CD14-positive monocyte (primary cell): Measurements from ENCODE around the gene MYL2. TPM values are rescaled to one million over a fixed set of nuclear protein-coding genes. Genes with fewer than 3 reads are reported as not detected.

Experiments used
- DNase-seq, 3 donors: peaks; one replicate each; pipeline ENCODE4 v3.0.0-alpha.2; 2011 to 2022
- H2AFZ ChIP-seq: 2 replicates; pipeline ENCODE4 v1.6.0; 2012; ENCODE audit warnings: mild to moderate bottlenecking, low read depth, low read length, inconsistent platforms; ENCODE audit not compliant: insufficient read depth, poor library complexity, severe bottlenecking
- H3K27ac ChIP-seq, 2 donors: 1 replicate in 1 of 2; 2 replicates in 1 of 2; pipeline ENCODE4 v1.5.1; 2012 to 2013; ENCODE audit warnings: low read length in 2 of 2, control low read depth in 1 of 2, inconsistent platforms in 1 of 2, low read depth in 1 of 2, mild to moderate bottlenecking in 1 of 2
- H3K27me3 ChIP-seq, 2 donors: one replicate each; pipeline versions ENCODE4 v1.6.0 to v1.6.1; 2011 to 2013; ENCODE audit warnings: low read length in 2 of 2; ENCODE audit not compliant: control insufficient read depth in 2 of 2, insufficient read depth in 2 of 2
- H3K36me3 ChIP-seq, 2 donors: replicated peaks in 1 of 2; 1 replicate in 1 of 2; 2 replicates in 1 of 2; pipeline versions ENCODE4 v1.5.1 to v1.6.1; 2012 to 2013; ENCODE audit warnings: low read length in 2 of 2, control low read depth in 1 of 2, inconsistent platforms in 1 of 2, mild to moderate bottlenecking in 1 of 2; ENCODE audit not compliant: insufficient read depth in 2 of 2, control insufficient read depth in 1 of 2
- H3K4me1 ChIP-seq, 2 donors: 1 replicate in 1 of 2; 2 replicates in 1 of 2; pipeline versions ENCODE4 v1.5.1 to v1.6.1; 2012 to 2013; ENCODE audit warnings: low read length in 2 of 2, control low read depth in 1 of 2, inconsistent platforms in 1 of 2, mild to moderate bottlenecking in 1 of 2, moderate library complexity in 1 of 2; ENCODE audit not compliant: insufficient read depth in 2 of 2, control insufficient read depth in 1 of 2
- H3K4me2 ChIP-seq: replicated peaks from 2 replicates; pipeline ENCODE3; 2012; ENCODE audit warnings: low read length, moderate library complexity, mild to moderate bottlenecking; ENCODE audit not compliant: poor library complexity, severe bottlenecking; ENCODE audit errors: extremely low read depth
- H3K4me3 ChIP-seq, 3 experiments: fragments of 200-600 bp in 1 of 3; sonication (generic) in 1 of 3; replicated peaks in 1 of 3; 1 replicate in 2 of 3; 2 replicates in 1 of 3; pipeline ENCODE4 v1.5.1; 2011 to 2013; ENCODE audit warnings: low read length in 3 of 3, mild to moderate bottlenecking in 3 of 3, control low read depth in 2 of 3, low read depth in 2 of 3, inconsistent platforms in 1 of 3, moderate library complexity in 1 of 3
- H3K79me2 ChIP-seq: 2 replicates; pipeline ENCODE4 v1.6.0; 2012; ENCODE audit warnings: mild to moderate bottlenecking, control low read depth, inconsistent platforms, low read length, moderate library complexity; ENCODE audit not compliant: insufficient read depth
- H3K9ac ChIP-seq: 2 replicates; pipeline ENCODE4 v1.6.0; 2017; ENCODE audit warnings: low read length, mild to moderate bottlenecking; ENCODE audit not compliant: insufficient read depth, poor library complexity, severe bottlenecking
- H3K9me3 ChIP-seq, 2 donors: replicated peaks in 1 of 2; 1 replicate in 1 of 2; 2 replicates in 1 of 2; pipeline versions ENCODE4 v1.5.1 to v1.6.1; 2012 to 2013; ENCODE audit warnings: low read length in 2 of 2, control low read depth in 1 of 2; ENCODE audit not compliant: control insufficient read depth in 1 of 2, insufficient read depth in 1 of 2
- H4K20me1 ChIP-seq: 2 replicates; pipeline ENCODE4 v1.6.0; 2012; ENCODE audit warnings: mild to moderate bottlenecking, low read length, control low read depth, moderate library complexity; ENCODE audit not compliant: insufficient read depth
- H3K27ac Mint-ChIP-seq, 7 donors: one replicate each; pipeline ENCODE4 v1.8.0; 2020; ENCODE audit warnings: mild to moderate bottlenecking in 7 of 7, mixed read lengths in 7 of 7, moderate library complexity in 6 of 7, inconsistent platforms in 2 of 7
- H3K27me3 Mint-ChIP-seq, 3 donors: one replicate each; pipeline ENCODE4 v1.8.0; 2021 to 2022; ENCODE audit warnings: low read depth in 3 of 3, mild to moderate bottlenecking in 3 of 3, mixed read lengths in 3 of 3, moderate library complexity in 3 of 3, inconsistent platforms in 1 of 3
- H3K36me3 Mint-ChIP-seq, 2 donors: one replicate each; pipeline ENCODE4 v1.8.0; 2020; ENCODE audit warnings: mixed read lengths in 2 of 2, inconsistent platforms in 1 of 2, mild to moderate bottlenecking in 1 of 2
- H3K4me1 Mint-ChIP-seq: one replicate; pipeline ENCODE4 v1.8.0; 2020; ENCODE audit warnings: mild to moderate bottlenecking, mixed read lengths
- H3K4me3 Mint-ChIP-seq, 2 donors: one replicate each; pipeline ENCODE4 v1.8.0; 2020; ENCODE audit warnings: mild to moderate bottlenecking in 2 of 2, mixed read lengths in 2 of 2, moderate library complexity in 1 of 2
- H3K9me3 Mint-ChIP-seq, 7 donors: one replicate each; pipeline ENCODE4 v1.8.0; 2020 to 2022; ENCODE audit warnings: mixed read lengths in 7 of 7, mild to moderate bottlenecking in 6 of 7, moderate library complexity in 6 of 7, inconsistent platforms in 2 of 7
- WGBS: methylation state at CpG from one replicate; pipeline ENCODE4 v1.1.5; 2013; ENCODE audit warnings: missing lambda C conversion rate; ENCODE audit not compliant: insufficient coverage; 5-methylcytosine and 5-hydroxymethylcytosine counted together
- intact Hi-C, 2 donors: fragments of 100-400 bp; cut with micrococcal nuclease; formaldehyde crosslinking; loops; one replicate each; pipeline versions ENCODE4 v1.15.0 to v1.15.1; 2023
- polyA plus RNA-seq, 3 donors: library from polyadenylated mRNA; depleted of rRNA in 1 of 3; unstranded in 2 of 3; stranded (reverse) in 1 of 3; fragments of 300-500 nt in 2 of 3; fragments of >200 nt in 1 of 3; fragmentation: Illumina TruSeq in 2 of 3; gene quantifications; 1 replicate in 2 of 3; 2 replicates in 1 of 3; pipeline ENCODE4 v1.2.3, GENCODE V29; 2012 to 2021
- TF ChIP-seq, protein P1 (sequence below): fragments of 200-600 bp; IDR thresholded peaks from one replicate; pipeline ENCODE4 v1.8.0; 2022; ENCODE audit warnings: antibody characterized with exemption, mild to moderate bottlenecking

Gene MYL2
- polyA plus RNA-seq, 3 donors, result not detected

DNA sequence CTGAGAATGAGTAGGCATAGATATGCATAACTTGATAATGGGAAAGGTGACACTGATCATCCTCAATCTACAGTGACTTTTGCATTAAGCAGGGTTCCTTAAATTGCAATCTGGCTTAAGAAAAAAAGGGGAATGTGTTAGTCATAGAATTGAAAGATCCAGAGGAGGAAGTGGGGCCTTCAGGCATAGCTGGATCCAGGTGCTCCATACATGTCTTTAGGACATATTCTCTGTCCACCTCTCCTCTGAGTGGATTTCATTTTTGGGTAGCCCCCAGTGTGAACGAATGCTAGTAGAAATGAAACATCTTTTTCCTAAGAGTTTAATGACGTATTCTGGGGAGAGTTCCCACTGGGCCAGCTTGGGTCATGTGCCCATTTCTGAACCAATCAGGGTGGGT, 46.0 kb downstream of the MYL2 start:
- H3K27ac Mint-ChIP-seq, result no peak overlapping the region
- no peak overlapping the region for H3K4me3 ChIP-seq
- H3K4me1 ChIP-seq, result peaks cover 4 to 10% of the 10 kb centered on the region in 2 donors
- DNase-seq, result no peak
- no peaks in the 10 kb centered on the region for H3K36me3 ChIP-seq
- intact Hi-C loops, result no loop called here
- no peak overlapping the region for H3K27ac ChIP-seq
- H3K4me3 Mint-ChIP-seq, result no peak overlapping the region
- no peaks in the 10 kb centered on the region for H3K27me3 ChIP-seq
- peaks cover 0 to 4% (median 2%) of the 10 kb centered on the region in 7 donors for H3K9me3 Mint-ChIP-seq
- no CpG with 5 or more reads among the region's 2 CpGs for WGBS
- no peaks in the 10 kb centered on the region for H3K79me2 ChIP-seq
- TF ChIP-seq, protein P1, sequence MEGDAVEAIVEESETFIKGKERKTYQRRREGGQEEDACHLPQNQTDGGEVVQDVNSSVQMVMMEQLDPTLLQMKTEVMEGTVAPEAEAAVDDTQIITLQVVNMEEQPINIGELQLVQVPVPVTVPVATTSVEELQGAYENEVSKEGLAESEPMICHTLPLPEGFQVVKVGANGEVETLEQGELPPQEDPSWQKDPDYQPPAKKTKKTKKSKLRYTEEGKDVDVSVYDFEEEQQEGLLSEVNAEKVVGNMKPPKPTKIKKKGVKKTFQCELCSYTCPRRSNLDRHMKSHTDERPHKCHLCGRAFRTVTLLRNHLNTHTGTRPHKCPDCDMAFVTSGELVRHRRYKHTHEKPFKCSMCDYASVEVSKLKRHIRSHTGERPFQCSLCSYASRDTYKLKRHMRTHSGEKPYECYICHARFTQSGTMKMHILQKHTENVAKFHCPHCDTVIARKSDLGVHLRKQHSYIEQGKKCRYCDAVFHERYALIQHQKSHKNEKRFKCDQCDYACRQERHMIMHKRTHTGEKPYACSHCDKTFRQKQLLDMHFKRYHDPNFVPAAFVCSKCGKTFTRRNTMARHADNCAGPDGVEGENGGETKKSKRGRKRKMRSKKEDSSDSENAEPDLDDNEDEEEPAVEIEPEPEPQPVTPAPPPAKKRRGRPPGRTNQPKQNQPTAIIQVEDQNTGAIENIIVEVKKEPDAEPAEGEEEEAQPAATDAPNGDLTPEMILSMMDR, result no peak
- no peaks in the 10 kb centered on the region for H3K9me3 ChIP-seq
- no peak overlapping the region for H2AFZ ChIP-seq
- H3K27me3 Mint-ChIP-seq, result peaks cover 0 to 10% (median 3%) of the 10 kb centered on the region in 3 donors
- no peaks in the 10 kb centered on the region for H4K20me1 ChIP-seq
- no peak overlapping the region for H3K4me2 ChIP-seq
- H3K36me3 Mint-ChIP-seq, result no peaks in the 10 kb centered on the region
- no peak overlapping the region for H3K9ac ChIP-seq
- H3K4me1 Mint-ChIP-seq, result peaks cover 11% of the 10 kb centered on the region

DNA sequence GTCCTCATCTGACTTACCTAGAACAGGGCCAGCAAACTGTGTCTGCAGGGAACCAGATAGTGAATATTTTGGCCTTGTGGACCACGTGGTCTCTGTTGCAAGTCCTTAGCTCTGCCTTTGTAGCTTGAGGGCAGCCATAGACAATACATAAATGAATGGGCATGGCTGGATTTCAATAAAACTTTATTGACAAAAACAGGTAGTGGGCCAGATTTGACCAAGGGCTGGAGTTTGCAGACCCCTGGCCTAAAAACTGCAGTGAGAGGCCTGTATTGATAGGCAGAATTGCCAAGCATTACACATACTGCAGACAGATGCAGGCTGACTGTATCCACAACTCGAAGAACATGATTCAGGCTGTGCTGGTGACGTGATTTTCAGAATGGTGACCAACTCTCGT, 48.3 kb downstream of the MYL2 start:
- H3K27me3 ChIP-seq, result no peaks in the 10 kb centered on the region
- no peaks in the 10 kb centered on the region for H4K20me1 ChIP-seq
- H3K4me2 ChIP-seq, result no peak overlapping the region
- H3K4me1 Mint-ChIP-seq, result peaks cover 21% of the 10 kb centered on the region
- intact Hi-C loops, result no loop called here
- H3K9ac ChIP-seq, result no peak overlapping the region
- H3K36me3 ChIP-seq, result no peaks in the 10 kb centered on the region
- 96% methylated on average over 4 of the region's 4 CpGs for WGBS
- TF ChIP-seq, protein P1, result no peak
- H3K4me3 ChIP-seq, result no peak overlapping the region
- peaks cover 12 to 22% of the 10 kb centered on the region in 2 donors for H3K4me1 ChIP-seq
- H3K79me2 ChIP-seq, result no peaks in the 10 kb centered on the region
- H3K4me3 Mint-ChIP-seq, result no peak overlapping the region
- DNase-seq, result no peak
- no peak overlapping the region for H3K27ac ChIP-seq
- H3K36me3 Mint-ChIP-seq, result no peaks in the 10 kb centered on the region
- H3K27me3 Mint-ChIP-seq, result peaks cover 0 to 6% (median 3%) of the 10 kb centered on the region in 3 donors
- no peaks in the 10 kb centered on the region for H3K9me3 ChIP-seq
- H3K9me3 Mint-ChIP-seq, result peaks cover 0 to 4% (median 2%) of the 10 kb centered on the region in 7 donors
- no peak overlapping the region for H3K27ac Mint-ChIP-seq
- no peak overlapping the region for H2AFZ ChIP-seq
